Measurements from ENCODE around the gene IL22.
A peak's percentile ranks its signal among the peaks of the same experiment; 100 is the strongest.
"Not testable (repeated sequence)": the region's sequence is repeated elsewhere in the genome, so short reads cannot be mapped to it uniquely, and the experiment has no call there.

IL22 gene

DNA sequence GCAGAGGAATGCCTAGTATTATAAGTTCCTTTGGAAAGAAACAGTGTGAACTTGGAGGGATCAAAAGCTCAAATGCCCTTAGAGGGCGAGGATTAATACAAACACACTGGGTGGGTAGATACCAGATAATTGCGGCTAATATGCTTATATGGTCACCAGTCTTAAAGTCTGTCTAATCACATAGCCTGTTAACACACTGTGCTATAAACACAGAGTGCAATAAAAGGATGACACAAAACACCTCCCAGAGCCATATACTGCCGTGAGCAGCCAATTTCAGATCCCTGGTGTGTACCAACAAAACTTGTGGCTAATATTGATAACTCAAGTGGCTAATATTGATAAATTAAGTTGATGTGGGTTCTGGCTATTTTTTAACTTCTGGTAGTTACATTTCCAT, 26.0 kb downstream of the IL22 start:
- DNase-seq, result no peak

GRCh38 chr12:68225576-68226476, 27.6 kb downstream of the IL22 start, which contains the start of gene IL26:
IL26 (minus strand) TSS chr12:68225810; CDS start chr12:68225756, 54 bp downstream.
- DNase-seq, result peak in 1 of 5 experiments; percentile 48

DNA sequence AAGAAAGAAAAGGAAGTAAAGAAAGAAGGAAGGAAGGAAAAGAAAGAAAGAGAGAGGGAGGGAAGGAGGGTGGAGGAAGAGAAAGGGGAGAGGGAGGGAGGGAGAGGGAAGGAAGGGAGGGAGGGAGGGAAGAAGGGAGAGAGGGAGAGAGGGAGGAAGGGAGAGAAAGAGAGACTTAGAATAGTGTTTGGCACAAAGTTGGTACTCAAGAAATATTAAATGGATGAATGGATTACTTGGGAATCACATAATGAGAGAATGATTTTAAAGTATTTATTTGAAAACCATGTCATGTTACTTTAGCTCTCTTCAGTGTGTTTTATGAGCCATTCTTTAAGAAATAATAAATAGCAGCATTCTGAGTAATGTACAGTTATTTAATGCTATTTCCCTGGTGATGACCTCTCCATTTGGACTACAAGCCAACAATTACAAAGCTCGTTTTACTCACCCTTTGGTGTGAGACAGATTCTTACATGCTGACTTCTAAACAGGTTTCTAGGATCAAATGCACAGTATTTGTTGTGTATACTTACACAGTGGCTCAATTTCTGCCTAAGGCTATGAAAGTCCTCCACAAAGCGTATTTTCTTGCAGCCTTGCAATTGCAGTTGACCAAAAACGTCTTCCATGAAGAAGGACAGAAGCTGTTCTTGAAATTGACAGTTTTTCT, 28.7 kb downstream of the IL22 start:
- DNase-seq, result no peak

DNA sequence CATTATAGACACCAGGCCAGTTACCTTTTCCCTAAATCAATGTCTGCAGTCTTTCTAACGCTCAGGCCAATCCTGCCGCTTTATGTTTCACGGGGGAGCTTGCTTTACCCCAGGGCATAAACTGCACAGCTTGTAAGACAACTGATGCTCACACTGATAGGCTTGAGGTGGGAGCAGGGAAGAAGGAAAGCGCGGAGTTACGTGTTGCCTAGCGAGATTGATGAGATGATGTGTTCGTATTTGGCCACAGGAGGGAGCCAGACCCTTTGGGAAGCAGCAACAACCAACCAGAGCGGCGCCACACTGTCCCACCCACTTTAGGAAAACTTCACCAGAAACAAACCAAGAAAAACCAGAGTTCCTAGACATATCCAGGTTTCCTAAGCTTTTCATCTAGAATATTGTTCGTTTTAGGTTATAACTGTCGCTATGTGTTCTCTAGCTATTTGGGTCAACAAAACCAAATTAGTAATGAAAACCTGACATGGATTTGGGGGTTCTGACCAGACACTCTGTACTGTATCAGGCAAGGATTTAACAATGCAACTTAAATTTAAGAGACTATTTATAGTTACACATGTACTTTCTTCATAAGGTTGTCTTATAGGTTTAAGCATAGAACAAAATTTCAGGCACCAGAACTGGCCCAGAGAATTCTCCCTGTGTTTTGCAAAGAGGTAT, 30.2 kb downstream of the IL22 start:
- DNase-seq, result peak; percentile 21 to 70 (median 52)

DNA sequence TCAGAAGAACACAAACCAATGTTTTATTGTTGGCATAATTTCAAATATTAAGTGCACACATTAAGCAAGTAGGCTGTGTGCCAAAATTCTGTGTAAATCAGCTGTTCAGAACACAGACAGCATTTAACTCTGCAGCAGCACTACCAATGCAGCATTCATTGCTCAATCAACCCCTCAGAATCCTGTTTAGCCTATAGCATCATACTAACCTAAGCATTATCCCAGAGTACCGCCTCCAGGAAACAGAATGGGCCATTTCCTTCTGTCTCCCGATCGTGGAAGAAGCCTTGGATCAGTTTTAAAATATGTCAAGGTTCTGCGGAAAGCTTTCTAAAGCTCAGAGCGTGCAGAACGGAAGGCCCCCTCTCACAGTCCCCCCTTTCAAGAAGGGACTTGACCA, 31.1 kb downstream of the IL22 start:
- DNase-seq, result no peak

DNA sequence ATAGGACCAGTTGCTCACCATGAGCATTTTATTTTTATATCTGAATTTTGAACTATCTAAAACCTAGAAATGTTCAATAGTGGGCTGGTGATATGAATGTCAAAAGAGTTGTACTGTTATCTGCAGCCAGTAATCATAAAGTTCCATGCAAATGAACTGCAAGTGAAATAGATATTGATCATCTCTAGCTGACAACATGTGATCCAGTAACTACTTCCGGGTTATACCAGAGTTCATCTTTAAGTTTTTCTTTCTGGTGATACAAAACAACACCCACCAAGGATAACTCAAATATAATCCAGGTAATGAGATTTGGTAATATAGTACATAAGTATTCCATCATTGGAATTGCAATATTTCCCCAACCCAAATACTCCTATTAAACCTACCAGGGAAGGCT, 31.9 kb downstream of the IL22 start:
- DNase-seq, result no peak

GRCh38 chr12:68210875-68211274, 42.5 kb downstream of the IL22 start:
- DNase-seq, result no peak

DNA sequence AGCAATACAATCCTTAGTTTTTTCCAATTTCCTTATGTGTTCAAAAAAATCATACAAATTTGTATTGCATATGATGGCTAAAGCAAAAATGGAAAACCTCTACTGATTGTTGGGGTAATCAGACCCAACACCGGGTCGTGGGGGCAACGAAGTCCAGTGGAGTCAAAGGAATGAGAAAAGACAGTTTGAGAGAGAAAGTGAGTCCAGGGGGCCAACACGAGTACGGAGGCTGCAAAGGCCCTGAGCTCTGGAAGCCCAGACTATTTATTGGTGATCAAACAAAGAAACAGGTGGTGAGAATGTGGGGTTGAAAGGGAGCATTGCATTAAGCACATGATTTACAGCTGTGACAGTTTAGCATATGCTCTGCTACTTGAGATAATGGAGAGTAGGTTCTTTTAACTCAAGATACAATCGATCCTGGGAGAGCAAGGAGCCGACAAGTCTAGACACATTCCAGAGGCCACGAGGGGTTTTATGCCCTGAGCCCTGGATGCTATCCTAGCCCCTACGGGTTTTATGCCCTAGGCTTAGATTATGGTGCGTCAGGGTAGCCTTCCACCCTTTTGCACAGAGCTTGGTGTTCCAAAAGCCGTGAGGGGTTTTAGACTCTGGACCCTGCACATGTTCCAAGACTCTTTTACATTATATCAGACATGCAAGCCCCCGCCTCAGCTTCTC, 44.2 kb downstream of the IL22 start:
- not testable (repeated sequence) for DNase-seq

- DNase-seq, result no peak
Observed at GRCh38 chr12:68207276-68207675, 46.1 kb downstream of the IL22 start.

- no peak for DNase-seq
Observed at GRCh38 chr12:68206446-68206845, 47.0 kb downstream of the IL22 start.

DNA sequence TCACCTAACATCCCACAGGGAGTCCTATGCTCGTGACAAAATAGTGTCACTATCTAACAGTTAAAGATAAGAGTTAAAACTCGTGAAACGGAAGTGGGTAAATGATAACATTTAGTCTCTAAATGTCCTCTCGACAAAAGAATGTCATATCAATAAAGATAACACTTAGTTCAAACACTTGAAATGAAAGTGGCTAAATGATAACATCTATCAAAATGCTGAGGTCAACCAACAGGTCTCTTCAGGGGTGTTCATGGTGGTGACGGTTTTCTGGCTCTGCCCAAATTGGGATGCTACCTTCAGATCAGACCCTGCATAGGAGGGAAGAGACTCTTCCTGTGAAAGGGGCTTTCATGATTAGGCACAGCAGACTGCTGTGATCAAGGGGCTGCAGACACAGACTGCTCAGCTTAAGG, 49.9 kb downstream of the IL22 start:
- peak in 2 of 5 experiments; percentile 41 to 91 for DNase-seq

DNA sequence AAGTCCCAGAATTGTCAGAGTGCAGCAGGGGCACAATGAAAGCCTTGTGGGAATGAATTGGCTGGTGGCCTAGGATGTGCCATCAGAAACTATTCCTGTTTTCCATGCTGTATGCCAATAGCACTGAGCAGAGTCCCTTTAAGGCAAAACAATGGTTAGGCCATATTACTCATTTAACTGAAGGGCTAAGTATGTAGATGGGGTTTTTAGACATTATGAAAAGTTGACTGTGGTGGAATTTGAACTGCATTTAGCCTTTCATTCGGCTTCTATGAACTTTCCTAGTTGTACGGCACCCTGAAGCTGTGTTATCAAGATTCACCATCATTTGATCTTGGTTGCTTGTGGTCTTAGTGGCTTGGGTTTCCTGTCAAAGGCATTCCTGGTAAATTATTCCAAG, 52.5 kb downstream of the IL22 start:
- peak in 1 of 5 experiments; percentile 4 for DNase-seq

GRCh38 chr12:68199127-68199526, 54.3 kb downstream of the IL22 start:
- no peak for DNase-seq

GRCh38 chr12:68198507-68199086, 54.8 kb downstream of the IL22 start:
- no peak for DNase-seq
